Embryonic facial prominence (tissue), 1 donor: ENCODE data around the gene MRPL41.
"Not testable (repeated sequence)": the region's sequence is repeated elsewhere in the genome, so short reads cannot be mapped to it uniquely, and the experiment has no call there.

Experiments
- DNase-seq: peaks from one replicate; pipeline ENCODE4 v3.0.0-alpha.2; 2016; ENCODE audit errors: extremely low spot score

MRPL41 gene

DNA sequence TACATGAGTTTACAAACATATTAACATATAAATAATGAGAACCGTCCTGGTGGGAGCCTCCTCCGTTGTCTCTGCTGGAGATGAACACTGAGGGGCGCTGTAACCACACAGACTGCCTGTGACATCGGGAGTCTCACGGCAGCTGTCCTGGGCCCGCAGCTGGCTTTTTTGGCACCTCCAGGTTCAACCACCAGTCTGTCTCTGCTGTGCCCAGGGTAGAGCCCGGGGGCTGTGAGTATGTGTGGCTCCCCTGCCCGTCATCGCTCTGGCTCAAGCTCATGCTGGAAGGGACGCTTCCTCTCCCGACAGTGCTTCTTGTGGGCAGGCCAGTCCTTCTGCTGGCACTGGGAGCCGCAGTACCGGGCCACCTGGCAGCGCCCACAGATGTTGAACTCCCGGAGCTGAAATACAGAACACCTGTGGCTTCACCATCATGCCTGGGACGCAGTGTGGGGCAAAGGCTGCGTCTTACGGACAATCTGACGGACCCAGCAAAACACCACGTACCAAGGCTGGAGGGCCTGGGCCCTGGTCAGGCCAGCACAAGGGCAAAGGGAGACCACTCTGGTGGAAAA lies 30.7 kb downstream of the MRPL41 start:
- DNase-seq, result no peak

DNA sequence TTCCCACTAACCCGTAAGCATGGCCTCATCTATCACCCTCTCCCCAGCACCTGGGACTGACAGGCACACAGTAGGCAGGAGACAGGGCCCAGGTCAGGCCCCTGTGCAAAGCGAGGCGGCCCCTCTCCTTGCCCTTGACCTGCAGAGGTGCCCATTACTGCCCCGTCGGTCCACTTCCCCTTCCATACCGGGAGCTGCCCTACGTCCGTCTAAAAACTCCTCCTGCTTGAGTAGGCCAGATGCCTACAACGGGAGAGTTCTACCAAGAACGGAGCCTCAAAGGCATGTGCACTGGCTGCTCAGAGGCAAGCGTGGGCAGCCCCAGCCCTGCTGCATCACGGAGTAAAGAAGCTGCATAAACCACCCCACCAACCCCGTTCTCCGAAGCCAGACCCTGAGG lies 31.7 kb downstream of the MRPL41 start:
- DNase-seq, result no peak

DNA sequence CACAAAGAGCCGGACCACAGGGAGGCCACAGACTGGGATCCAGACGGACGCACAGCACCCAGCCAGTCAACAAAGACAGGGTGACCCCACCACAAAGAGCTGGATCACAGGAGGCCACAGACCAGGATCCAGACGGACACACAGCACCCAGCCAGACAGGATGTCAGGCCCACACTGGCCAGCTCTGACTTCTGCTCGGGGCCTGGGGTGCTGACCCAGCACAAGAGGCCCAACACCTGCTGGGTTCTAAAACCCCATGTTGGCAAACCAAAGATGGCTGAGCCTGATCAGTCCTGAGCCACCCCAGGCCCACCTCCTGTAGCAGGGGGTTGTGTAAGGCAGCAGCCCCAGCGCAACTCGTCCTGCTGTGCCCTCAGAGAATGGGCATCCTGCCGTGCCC lies 32.3 kb downstream of the MRPL41 start:
- DNase-seq, result no peak

DNA sequence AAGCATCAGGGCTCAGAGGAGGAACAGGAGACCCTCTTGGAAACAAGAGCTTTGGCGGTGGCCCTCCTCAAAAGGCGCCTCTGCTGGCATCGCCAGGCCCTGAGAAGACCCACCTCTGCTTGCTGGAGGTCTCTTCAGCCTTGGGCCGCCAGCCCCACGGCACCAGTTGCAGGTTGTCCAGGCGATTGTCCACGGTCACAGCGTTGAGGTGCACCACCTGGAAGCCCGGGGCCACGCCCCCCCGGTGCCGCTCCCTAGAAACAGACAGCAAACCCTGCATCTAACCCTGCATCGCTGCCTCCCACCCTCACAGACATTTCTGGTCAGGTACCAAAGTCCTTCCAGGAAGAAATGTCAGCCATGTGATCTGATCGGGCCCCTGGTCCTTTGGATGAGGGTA lies 35.2 kb downstream of the MRPL41 start:
- DNase-seq, result no peak

DNA sequence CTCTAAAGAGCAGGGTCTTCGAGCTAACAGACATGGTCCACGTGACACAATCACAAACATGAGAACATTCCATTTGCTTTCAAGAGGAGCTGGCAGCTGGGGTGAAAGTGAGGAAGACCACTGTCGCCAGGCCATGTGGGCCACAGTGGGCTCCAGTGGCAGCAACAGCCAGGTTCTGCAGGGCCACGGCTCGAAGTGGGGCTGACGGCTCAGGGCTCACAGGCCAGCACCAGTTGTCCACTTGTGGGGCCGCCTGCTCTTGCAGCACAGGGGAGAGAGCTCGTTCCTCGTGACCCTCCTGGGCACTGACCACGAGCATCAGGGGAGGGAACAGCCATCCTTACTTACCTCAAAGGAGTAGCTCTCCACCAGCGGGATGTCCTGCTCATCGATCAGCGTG lies 36.6 kb downstream of the MRPL41 start:
- no peak for DNase-seq

DNA sequence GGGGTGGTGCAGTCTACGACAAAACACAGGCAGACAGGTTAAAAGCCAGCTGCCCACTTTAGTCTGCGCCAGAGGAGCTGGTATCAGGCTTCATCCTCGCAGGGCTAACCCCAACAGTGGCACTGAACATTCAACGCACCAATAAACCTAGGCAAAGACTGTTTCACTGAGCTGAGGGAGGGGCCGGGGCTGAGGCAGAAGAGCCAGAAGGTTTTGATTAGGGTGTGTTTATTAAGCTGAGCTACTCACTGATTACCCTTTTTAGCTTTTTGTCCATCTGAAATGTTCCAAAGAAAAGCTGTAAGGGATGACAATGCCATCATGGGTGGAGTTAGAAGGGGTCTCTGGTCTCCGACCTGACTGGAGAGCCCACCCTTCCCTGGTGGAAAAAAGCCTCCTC lies 37.2 kb downstream of the MRPL41 start:
- no peak for DNase-seq

DNA sequence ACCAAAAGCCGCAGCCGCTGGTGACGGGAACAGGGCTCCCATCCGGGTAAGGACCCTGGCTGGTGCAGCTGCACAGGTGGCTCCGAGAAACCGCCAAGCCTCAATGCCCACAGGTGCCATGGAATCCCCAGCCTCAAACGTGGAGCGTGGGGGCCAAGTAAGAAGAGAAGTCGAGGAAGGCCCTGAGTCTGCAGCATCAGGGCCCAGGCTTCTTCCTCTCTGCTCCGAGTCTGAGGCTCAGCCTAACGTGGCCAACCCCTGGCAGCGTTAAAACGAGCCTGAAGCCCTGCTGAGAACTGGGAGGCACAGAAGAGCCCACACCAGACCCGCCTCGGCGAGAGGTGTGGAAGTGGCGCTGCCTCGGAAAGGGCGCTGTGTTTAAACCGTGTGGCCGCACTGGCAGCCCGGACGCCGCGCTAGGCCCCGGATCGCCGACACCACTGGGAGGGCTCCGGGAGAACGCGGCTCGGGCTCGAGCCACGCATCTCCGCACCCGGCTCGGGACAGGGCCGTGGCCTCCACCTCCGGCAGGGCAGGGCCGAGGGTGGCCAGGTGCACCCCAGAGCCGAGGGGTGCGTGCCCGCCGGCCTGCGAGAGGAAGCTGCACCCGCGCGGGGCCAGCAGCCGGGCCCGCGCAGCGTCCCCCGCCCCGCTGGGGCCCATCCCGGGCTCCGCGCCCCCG lies 37.9 kb downstream of the MRPL41 start:
- DNase-seq, result no peak

DNA sequence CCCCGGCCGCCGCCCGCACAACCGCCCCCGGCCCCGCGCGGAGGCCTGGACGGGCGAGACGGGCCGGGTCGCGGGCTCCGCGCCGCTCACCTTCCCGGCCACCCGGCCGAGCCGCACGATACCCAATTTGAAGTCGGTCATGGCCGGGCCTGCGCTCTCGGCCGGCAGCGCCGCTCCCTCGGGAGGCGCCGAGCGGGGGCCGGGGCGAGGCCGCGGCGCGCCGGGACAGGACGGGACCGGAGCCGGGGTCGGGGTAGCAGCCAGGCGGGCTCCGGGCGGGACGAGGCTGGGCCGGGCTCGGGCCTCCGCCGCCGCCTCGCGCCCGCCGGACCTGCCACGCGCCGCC lies 38.4 kb downstream of the MRPL41 start:
- no peak for DNase-seq

DNA sequence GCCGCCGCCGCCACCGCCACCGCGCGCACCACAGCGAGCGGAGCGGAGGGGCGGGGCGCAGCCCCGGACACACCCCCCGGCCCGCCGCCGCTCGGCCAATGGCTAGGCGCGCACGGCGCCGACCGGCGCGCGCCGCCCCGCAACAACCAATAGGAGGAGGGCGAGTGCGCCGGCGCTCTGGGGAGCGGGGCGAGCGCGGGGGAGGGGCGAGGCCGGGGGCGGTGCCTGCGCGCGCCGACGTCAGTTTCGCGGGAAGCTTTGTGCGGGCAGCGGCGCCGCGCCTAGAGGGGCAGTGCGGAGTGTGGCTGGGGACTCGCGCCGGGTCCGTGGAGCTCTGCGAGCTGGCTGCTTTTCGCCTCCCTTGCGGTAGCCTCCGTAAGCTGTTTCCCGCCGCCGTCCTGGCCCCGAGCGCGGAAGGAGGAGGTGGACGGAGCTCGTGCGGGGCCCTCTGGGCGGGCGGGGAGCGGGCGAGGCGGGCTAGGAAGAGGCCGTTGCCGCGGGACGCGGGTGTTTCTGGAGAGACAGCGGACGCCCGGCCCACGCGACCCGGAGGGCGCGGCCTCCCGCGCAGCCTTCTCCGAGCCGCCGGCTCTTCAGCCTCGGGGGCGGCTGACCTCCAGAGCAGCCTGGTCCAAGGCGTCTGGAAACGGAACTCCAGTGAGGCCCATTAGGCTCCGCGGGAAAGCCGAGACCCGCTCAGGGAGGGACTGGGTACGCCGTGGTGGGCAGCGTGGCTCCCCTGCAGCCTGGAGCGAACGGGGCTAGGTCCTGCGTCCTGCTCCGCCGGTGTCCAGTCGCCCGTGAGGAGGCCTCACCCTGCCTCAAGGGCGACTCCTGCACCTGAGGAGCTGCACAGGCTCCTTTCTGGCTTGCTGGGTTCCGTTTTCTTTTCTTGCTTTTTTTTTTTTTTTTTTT lies 39.0 kb downstream of the MRPL41 start, which contains the start of gene ZMYND19:
ZMYND19 (minus strand) TSS at position 44 of the 915 bp plus-strand sequence. CDS start 249 bp downstream, outside the sequence.
- peak; percentile 80 for DNase-seq

DNA sequence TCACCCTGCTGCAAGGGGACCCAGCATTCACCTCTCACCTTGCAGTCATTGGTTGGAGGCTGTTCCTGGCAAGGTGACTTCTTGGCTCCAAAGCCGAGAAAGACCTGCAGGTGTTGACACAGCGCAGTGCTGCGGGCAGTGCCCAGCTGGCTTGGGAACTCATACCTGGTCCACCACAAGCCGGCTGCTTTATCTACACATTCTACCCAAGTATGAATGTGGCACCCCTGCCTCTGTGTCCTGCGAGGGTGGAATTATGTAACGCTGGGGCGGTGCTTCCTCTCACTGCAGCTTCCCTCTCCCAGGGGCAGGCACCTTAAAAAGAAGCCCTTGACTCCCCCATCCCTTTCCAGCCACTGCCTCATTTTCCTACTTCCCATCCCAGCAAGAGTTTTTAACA lies 41.1 kb downstream of the MRPL41 start:
- DNase-seq, result no peak

DNA sequence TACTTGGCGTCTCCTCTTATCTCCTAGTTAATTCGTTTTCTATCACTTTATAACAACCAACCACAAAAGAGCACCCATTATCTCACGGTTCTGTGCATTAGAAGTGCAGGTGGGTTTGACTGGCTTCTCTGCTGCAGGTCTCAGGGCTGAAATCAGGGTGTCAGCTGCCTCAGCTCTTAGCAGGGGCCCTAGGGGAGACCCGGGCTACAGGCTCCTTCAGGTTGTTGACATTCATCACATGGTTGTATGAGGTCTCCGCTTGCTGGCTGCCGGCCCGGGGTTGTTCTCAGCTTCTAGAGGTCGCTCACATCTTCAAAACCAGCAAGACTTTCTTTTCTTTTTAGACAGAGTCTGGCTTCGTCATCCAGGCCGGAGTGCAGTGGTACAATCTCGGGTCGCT lies 41.5 kb downstream of the MRPL41 start:
- no peak for DNase-seq

DNA sequence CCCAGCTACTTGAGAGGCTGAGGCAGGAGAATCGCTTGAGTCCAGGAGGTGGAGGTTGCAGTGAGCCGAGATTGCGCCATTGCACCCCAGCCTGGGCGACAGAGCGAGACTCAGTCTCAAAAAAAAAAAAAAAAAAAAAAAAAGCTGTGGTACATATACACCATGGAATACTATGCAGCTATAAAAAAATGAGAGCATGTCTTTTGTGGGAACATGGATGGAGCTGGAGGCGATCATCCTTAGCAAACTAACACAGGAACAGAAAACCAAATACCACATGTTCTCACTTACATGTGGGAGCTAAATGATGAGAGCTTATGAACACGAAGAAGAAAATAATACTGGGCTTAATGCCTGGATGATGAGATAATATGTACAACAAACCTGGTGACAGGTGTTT lies 44.9 kb downstream of the MRPL41 start:
- not testable (repeated sequence) for DNase-seq

DNA sequence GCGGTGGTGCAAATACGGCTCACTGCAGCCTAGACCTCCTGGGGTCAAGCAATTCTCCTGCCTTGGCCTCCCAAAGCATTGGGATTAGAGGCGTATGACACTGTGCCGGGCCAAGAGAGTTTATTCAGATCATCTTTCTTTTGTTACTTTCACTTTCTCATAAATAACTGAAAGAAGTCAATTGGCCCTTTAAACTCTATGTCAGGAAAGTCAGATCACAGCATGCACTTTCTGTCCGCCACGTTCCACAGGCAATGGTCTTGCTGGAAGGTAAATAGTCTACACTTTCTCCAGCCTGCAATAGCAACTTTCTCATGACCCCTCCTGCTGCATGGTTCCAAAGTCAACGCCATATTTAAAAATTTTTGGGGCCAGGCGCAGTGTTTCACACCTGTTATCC lies 47.3 kb downstream of the MRPL41 start:
- no peak for DNase-seq
